Sciatic nerve (tissue), 2 donors: ENCODE data around the gene TMEM179. TPM values are rescaled to one million over a fixed set of nuclear protein-coding genes. Genes with fewer than 3 reads are reported as not detected.
A peak's percentile ranks its signal among the peaks of the same experiment; 100 is the strongest.

Experiments
- ATAC-seq: fragments of 200-7000 bp; cut with Tn5 transposase; one replicate; pipeline ENCODE4 v1.9.1; 2020; ENCODE audit warnings: mild to moderate bottlenecking, moderate library complexity
- DNase-seq: peaks from one replicate; pipeline ENCODE4 v3.0.0-alpha.2; 2020; ENCODE audit warnings: low spot score
- intact Hi-C: fragments of 100-400 bp; cut with DNase I; formaldehyde crosslinking; loops from one replicate; pipeline ENCODE4 v1.14.2; 2022
- total RNA-seq: library from RNA; stranded (reverse); fragmentation: NEBNext Ultra II Directional; extraction: Animal tissue kit (Norgen Biotek cat#: 25700); gene quantifications from one replicate; pipeline ENCODE4 v1.2.1, GENCODE V29; 2021
- donor health status: DM: no; HTN: no; CAD: no.
- donor health status: DM: no; HTN: no; CAD: no.

TMEM179 gene
- total RNA-seq, 1 donor from 2014 or later: 4.5 TPM

DNA sequence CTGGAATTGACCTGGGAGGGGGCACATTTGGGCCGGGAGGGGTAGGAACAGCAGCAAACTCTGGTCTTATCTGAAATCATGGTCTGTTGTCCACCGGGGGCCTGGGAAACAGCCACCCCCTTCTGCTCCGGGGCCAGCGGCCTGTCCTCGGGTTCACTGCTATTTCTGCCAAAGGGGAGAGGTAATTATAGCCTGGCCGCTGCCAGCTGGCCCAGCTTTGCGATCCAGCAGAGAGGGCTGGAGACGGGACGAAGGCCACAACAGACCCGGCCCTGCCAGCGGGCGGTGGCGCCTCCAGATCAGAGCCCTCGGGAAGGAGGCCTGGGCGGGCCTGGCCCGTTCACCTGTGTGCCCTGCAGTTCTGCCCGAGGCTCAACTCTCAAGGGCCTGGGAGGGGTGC, 25.1 kb downstream of the TMEM179 start, which contains the start of gene C14orf180:
Gene C14orf180, plus strand, starts transcription at position 258 of the 400 bp plus-strand sequence. CDS start 6,667 bp downstream, outside the sequence.
- ATAC-seq: no peak
- DNase-seq: no peak
- intact Hi-C loops: no loop called here

DNA sequence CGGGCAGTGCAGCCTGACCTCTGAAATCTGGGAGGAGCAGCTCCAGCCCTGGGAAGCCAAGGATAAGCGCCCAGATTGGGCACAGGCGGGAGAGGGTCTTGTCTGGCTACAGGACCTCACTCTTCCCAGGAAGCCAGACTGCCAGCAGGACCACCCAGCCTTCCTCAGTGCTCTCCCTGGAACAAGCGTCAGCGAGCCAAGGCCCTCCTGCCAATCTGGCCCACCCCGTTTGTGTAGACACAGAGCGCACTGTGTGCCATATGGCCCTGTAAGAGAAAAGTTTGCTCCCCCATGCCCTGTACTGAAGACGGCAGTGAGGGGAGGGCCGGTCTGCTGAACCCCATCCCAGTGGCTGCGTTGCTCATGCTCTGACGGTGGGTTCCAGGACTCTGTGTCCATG, 26.3 kb downstream of the TMEM179 start:
- DNase-seq: no peak

DNA sequence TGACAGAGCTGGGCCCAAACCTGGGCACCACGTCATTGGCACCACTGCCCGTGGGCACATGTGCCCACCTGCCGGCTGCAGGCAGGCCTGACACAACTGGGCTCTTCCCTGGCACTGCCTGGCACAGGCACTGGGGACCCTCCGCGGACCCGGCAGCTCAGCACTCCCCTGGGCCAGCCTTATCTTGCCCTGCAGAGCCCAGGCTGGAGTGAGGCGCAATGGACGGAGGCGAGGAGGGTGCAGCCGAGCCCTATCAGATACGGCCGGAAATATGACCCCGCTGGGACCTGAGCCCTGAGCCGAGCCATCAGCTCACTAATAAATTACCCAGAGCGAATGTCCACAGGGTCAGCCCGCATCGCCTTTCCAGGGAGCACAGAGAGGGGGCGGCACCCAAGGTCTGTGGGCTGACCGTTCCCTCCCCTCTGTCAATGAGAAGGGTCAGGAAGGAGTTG, 26.7 kb downstream of the TMEM179 start:
- intact Hi-C loops: no loop called here
- DNase-seq: no peak
- ATAC-seq: no peak

More for the DNA sequence above, 26.3 kb downstream of the TMEM179 start:
- intact Hi-C loops: no loop called here
- ATAC-seq: no peak

DNA sequence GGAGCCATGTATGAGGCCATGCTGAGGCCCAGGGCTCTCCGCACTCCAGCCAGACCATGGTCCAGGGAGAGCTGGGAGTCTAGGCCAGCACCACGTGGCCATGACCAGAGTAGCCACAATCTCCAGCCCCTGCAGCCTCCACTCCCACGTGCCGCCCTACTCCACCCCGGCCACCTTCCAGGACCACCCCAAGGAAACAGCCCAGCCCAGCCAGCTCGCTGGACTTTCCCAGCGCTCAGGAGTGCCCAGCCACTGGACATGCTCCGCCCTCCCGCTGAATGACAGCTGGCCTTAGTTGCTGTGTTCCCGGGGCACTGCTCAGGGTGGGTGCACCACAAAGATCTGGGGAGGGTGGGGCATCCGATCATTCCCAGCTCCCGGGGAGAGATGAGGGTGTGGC, 27.1 kb downstream of the TMEM179 start:
- DNase-seq: no peak
- intact Hi-C loops: no loop called here
- peak; percentile 19 for ATAC-seq

DNA sequence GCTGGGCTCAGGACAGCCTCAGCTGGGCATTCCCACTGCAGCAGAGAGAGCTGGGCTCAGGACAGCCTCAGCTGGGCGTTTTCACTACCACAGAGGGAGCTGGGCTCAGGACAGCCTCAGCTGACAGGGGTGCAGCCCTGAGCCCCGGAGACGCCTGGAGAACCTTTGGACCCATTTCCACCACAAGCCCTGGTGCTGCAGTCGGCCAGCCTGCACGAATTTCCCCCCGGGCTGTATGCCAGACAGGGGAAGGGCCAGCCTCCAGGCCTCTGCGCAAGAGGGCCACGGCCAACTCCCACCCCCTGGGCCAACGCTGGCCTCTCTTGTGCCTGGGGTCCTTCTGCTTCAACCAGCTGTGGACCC, 27.6 kb downstream of the TMEM179 start:
- intact Hi-C loops: no loop called here
- no peak for ATAC-seq

DNA sequence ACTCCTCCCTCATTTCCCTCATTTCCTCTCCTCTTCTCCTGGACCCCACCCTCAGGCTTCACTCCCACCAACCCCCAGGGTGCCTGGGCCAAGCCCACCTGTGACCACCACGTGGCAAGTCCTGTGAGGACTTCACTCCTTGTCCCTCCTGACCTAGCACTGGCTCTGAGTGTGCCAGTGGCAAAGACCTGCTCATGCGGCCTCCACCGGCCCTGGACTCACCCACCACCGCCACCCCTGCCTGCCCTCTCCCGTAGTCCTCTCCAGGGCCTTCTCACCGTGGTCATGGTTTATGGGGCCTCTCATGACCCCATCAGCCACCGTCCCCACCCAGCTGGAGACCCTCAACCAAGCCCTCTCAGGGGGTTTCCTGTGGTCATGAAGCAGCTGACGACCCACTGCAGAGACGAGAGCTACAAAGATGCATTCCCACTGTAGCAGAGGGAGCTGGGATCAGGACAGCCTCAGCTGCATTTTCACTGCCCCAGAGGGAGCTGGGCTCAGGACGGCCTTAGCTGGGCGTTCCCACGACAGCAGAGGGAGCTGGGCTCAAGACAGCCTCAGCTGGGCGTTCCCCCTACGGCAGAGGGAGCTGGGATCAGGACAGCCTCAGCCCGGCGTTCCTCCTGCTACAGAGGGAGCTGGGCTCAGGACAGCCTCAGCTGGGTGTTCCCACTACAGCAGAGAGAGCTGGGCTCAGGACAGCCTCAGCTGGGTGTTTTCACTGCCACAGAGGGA, 28.2 kb downstream of the TMEM179 start:
- DNase-seq (no peak), ATAC-seq (no peak)
- intact Hi-C loops: no loop called here

More for the DNA sequence above, 27.6 kb downstream of the TMEM179 start:
- DNase-seq: no peak

DNA sequence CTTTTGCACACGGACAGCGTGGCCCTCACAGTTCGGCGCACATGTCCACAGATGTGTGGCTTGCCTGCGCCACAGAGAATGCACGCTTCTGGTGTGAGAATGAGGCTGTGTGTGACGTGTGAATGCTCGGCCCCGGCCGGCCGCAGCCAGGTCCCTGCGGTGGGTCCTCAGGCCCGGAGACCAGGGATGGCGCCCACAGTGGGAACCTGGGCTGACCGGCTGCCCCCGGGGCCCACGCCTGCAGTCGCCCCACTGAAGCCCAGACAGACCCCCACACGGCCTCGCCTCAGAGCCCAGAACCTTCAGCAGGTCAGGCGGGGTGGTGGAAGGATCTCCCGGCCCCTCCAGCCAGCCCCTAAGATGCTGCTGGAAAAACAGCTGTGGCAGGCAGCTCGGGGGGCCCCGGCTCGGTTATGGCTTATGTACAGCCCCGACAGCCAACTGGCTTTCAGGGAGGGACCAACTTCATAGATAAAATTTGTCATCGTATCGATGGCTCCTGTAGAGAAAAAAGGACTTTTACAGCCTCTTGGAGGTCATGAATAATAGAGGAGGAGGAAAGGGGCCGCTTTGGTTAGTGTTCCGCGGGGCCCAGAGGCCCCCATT, 29.5 kb downstream of the TMEM179 start:
- ATAC-seq (no peak), DNase-seq (no peak)
- intact Hi-C loops: no loop called here

DNA sequence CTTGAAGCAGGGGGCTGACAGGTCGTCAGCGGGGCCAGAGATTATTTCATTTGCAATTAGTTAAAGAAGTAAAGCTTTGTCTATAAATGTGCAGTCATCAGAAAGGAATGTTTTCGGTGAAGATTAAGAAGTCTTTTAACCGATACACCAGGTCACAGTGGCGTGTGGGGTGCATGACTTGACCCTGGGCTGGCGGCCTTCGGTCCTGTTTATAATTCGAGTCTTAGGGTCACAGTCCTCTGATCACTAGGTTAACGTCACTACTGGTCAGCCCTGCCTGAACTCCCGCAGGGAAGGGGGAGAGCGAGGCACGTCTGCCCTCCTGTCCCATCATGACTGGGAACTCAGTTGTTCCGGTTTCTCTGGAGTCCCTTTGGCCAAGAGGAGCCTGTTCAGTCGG, 30.0 kb downstream of the TMEM179 start:
- no peak for DNase-seq
- no peak for ATAC-seq
- intact Hi-C loops: no loop called here

DNA sequence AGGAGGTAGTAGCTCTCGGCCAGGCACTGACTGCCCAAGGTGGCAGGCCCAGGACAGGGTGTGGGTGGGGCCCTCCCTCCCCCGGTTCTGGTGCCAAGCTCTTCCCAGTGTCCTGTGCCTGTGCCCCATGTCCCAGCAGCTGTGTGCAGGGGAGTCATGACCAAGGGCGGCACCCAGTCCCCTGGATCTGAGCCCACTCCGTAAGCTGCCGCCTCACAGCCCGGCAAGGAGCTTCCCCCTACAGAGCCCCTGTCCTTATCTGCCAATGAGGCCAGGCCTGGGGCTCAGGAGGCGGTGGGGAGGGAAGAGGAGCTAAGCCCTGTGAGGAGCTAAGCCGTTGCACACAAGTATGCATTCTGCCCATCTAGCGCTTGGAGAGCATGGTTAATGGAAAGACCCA, 30.6 kb downstream of the TMEM179 start:
- ATAC-seq: no peak
- intact Hi-C loops: no loop called here
- DNase-seq: no peak

DNA sequence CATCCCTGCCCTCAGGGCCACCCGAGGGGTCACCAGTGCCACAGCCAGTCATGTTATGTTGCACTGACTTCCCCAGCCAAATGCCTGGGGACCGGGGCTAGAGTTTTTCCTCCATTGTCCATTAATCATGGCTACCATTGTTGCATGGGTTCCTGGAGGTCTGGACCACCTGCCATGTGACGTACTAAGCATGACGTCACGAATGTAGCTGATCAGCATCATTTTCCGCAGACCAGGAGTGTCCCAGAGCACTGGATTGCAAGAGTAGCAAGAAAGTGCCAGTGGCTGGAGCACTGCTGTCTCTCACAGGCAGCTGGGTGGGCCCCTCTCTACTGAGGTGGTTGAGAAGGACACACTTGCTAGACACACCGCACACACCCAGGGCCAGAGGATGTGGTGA, 31.9 kb downstream of the TMEM179 start:
- ATAC-seq (no peak), DNase-seq (no peak)
- intact Hi-C loops: no loop called here

DNA sequence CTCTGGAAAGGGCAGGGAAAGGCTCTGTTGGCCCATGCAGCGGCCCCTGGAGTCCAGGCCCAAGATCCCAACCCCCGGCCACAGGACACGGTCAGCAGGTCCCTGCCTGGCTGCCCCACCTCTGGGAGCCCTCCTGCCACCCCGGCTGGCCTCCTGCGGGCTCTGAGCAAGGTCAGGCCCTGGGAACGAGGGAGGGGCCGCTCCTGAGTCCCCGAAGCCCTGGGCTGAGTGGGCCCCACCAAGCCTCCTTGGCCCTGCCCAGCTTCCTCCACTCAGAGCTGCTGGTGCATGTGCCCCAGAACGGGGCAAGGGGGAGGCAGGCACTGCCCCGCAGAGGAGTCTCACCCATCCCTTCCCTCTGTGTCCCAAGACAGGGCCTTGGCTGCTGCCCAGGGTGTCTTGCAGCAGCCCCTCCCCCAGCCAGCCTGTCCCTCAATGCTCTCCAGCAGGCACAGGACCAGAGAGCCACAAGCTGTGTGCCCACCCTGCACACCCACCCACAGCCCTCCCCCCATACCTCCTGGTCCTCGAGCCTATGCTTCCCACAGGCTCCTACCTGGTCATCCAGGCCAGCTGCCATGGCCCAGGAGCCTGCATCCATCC, 32.4 kb downstream of the TMEM179 start:
- DNase-seq (no peak), ATAC-seq (no peak)
- intact Hi-C loops: no loop called here

DNA sequence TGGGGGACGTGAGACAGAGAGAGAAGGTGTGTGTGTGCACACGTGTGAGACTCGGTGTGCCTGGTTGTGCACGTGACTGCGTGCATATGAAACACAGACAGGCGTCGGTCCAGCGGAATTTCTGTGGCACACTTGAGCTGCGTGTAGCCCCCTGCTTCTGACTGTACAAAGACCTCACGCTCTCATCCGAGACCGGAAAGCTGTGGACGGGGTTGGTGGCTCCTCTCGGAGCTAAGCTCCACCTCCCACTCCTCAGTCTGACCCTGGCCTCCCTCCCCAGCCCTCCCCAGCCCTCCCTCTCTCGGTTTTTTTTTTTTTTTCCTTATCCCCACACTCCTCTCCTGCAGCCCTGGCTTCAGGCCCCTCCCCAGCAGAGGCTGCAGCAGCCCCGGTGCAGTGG, 33.3 kb downstream of the TMEM179 start:
- ATAC-seq (no peak), DNase-seq (no peak)
- intact Hi-C loops: no loop called here

DNA sequence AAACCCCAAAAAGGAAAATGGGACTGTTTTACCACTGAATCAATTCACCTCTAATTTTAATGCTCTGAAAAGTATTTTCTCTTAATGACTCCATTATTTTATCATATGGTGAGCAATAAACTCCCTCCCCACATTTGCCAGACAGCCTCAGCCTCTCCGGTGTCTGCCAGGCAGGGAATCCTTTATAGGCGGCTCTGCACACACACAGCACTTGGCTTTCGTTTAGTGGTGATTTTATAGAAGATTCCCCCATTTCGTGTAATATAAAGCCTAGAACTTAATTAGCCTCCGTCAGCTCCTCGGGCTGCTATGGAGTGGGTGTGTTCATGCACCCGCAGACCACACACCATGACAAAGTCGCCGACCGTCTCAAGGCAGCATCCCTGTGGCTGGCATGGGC, 35.1 kb downstream of the TMEM179 start:
- intact Hi-C loops: loop anchor here (10.0 kb wide), 1 partner anchor 495 kb away; no protein-coding TSS in a partner anchor
- DNase-seq: no peak
- ATAC-seq: no peak

DNA sequence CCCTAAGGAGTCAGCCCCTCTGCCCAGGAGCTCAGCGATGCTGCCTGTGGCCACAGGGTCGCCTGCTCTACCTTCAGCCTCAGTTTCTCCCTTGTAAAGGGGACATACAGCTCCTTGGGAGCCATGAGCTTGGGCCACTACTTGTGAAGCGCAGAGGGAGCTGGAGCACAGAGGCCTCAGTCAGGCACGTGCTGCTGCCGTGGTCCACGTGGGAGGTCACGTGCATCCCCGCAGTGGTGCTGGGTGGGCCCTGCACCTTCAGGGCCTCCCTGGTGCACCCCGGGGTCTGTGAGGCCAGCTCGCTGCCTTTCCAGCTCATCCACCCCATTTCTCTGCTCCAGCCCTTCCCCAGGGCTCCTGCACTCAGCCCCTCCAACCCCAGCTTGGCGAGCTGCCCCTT, 36.0 kb downstream of the TMEM179 start:
- no peak for DNase-seq

DNA sequence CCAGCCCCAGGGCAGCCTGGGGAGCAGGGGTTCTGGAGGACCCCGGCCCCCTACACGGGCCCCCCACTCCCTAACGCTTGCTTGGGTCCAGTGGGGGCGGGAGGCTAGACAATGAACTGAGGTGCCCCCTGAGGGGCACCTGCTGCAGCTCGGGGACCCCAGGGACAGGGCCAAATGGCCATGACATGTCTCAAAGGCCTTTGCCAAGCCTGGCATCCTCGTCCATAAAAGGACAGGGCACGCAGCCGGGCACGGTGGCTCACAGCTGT, 36.7 kb downstream of the TMEM179 start:
- no peak for ATAC-seq
- intact Hi-C loops: loop anchor here (10.0 kb wide), 1 partner anchor 493 kb away; no protein-coding TSS in a partner anchor
- no peak for DNase-seq

More for the DNA sequence above, 36.0 kb downstream of the TMEM179 start:
- ATAC-seq: no peak
- intact Hi-C loops: loop anchor here (10.0 kb wide), 1 partner anchor 494 kb away; no protein-coding TSS in a partner anchor

DNA sequence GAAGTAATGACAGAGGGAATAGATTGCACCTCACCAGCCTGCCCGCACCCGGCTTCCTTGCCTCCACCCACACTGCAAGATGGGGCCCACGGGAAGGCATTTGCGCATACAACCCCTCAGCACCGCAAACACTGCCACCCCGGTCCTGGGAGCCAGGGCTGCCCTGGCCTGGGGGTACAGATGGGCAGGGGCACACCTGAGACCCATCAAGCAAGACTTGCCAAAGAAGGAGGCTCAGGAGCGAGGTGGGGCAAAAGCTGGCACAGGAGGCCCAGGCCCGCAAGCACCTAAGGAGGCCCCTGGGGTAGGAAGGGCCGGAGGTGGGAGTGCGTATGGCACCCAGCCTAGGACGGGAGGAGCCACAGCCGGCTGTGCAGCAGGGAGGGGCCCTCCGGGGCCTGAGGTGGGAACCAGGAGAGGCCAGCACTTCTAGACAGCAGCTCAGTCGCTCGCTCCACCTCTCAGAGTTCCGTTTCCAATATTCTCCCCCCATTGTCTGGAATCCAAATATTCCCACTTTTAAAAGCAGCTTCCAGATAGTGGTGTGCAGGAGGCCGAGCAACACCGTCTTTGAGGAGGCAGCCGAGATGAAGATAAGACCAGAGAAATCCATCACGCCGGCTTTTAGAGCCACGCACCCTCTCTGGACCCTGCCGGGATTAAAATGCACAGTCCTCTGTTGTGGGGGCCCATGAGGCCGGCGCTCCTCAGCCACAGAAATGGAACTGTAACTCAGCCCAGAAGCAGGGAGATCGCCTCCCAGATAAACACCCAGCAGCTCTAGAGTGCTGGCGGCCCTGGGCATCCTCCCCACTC, 37.2 kb downstream of the TMEM179 start:
- DNase-seq (no peak), ATAC-seq (no peak)
- intact Hi-C loops: loop anchor here (10.0 kb wide), 1 partner anchor 493 kb away; no protein-coding TSS in a partner anchor

DNA sequence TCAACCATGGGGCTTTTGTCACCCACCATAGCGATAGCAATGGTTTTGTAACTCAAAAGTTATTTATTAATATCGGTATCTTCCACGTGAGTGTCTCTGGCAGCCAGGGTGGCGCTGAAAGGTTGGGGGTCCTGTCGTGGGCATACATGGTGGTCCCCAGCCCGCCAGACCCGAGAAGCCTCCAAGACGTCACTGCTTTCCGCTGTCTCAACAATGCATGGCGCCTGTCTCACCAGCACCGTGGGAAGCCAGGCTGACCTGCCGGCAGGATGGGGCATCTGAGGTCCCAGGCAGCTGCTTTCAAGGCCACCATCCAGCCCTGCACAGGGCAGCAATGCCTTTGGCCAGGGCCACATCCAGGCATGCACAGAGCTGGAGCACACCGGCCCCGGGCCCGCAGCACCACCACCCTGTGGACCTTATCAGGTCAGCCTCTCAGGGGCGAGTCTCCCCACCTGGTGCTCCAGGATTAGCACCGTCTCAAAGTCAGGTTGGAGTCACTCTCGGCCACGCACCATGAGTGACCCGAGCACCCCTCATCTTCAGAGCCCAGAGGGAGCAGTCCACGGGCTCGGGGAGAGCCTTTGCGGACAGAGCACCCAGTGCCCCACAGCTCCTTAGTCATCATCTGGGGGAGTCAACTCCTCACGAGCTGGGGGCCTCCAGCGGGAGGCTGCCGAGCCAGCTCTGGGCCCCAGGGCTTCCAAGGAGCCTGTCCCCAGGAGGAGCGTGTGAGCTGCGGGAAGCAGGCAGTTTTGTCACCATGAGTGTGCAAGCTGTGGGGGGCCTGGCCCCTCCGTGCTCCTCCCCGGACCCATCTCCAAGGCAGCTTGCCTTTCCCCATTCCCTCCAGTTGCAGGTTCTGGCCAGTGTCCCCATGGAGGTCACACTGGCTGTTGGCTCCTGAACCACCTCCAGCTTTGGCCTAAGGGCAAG, 39.6 kb downstream of the TMEM179 start:
- no peak for ATAC-seq
- intact Hi-C loops: loop anchor here (2.0 to 10.0 kb wide), 2 partner anchors 428 to 490 kb away; no protein-coding TSS in a partner anchor
- no peak for DNase-seq
